GM12878 (cell line): ENCODE data around the gene PHLPP1. TPM values are rescaled to one million over a fixed set of nuclear protein-coding genes. Genes with fewer than 3 reads are reported as not detected.

Source experiments
- ATAC-seq: fragments of 200-7000 bp; cut with Tn5 transposase; 3 replicates; pipeline ENCODE4 v1.9.1; 2020; ENCODE audit warnings: mild to moderate bottlenecking, moderate library complexity
- BruUV-seq: library from RNA; stranded (reverse); fragments of 400-500 nt; replicated peaks from 2 replicates; lab custom pipeline; 2021; lab: Mats Ljungman, UMichigan
- CTCF ChIA-PET: fragments of 300-600 bp; sonication (Branson Sonifier 250); formaldehyde crosslinking; extraction: SDS; loops from one replicate; lab custom pipeline; 2021; ENCODE audit warnings: inconsistent platforms; lab: Yijun Ruan, JAX
- POLR2A ChIA-PET: fragments of 350-600 bp; formaldehyde crosslinking; extraction: SDS; loops from one replicate; lab custom pipeline; 2021; ENCODE audit warnings: inconsistent platforms; lab: Charles Lee
- RAD21 ChIA-PET: fragments of 300-600 bp; sonication (Branson Sonifier 250); formaldehyde crosslinking; loops from one replicate; lab custom pipeline; 2023; ENCODE audit warnings: antibody characterized with exemption; ENCODE audit not compliant: unreplicated experiment; lab: Charles Lee
- SMC1A ChIA-PET: fragments of 300-600 bp; sonication (Branson Sonifier 250); formaldehyde crosslinking; loops from one replicate; lab custom pipeline; 2023; ENCODE audit not compliant: unreplicated experiment, uncharacterized antibody; lab: Charles Lee
- DNase-seq: peaks from one replicate; pipeline ENCODE4 v3.0.0-alpha.2; 2011; ENCODE audit warnings: low read depth, low spot score
- FAIRE-seq: peaks from 3 replicates; lab custom pipeline; 2011; peaks lifted over from hg19 to GRCh38; lab: Jason Lieb, UNC
- H2AFZ ChIP-seq: 2 replicates; pipeline ENCODE4 v1.6.0; 2011; ENCODE audit warnings: low read depth, low read length, control low read depth; ENCODE audit not compliant: control insufficient read depth
- H3K27ac ChIP-seq: 2 replicates; pipeline ENCODE4 v1.5.1; 2011; ENCODE audit warnings: control low read depth; ENCODE audit not compliant: control insufficient read depth, insufficient read depth
- H3K27me3 ChIP-seq, 2 experiments: replicated peaks in 1 of 2; 2 replicates each; pipeline versions ENCODE4 v1.6.0 to v1.6.1; 2011; ENCODE audit warnings: low read length in 1 of 2; ENCODE audit not compliant: control insufficient read depth in 2 of 2, insufficient read depth in 2 of 2
- H3K36me3 ChIP-seq, 2 experiments: 2 replicates each; pipeline ENCODE4 v1.5.1; 2011; ENCODE audit warnings: low read length in 1 of 2; ENCODE audit not compliant: control insufficient read depth in 2 of 2, insufficient read depth in 2 of 2
- H3K4me1 ChIP-seq: 2 replicates; pipeline ENCODE4 v1.6.1; 2011; ENCODE audit warnings: mild to moderate bottlenecking, low read length, moderate library complexity, mixed read lengths; ENCODE audit not compliant: control insufficient read depth, insufficient read depth
- H3K4me2 ChIP-seq: 2 replicates; pipeline ENCODE4 v1.6.0; 2011; ENCODE audit warnings: control low read depth; ENCODE audit not compliant: control insufficient read depth, insufficient read depth
- H3K4me3 ChIP-seq: fragments of 200-600 bp; sonication (generic); 2 replicates; pipeline ENCODE4 v1.5.1; 2016
- H3K79me2 ChIP-seq: 2 replicates; pipeline ENCODE4 v1.6.0; 2011; ENCODE audit warnings: low read length; ENCODE audit not compliant: control insufficient read depth, insufficient read depth
- H3K9ac ChIP-seq: 2 replicates; pipeline ENCODE4 v1.8.0; 2011; ENCODE audit warnings: low read length, control low read depth, mixed read lengths; ENCODE audit not compliant: control insufficient read depth, insufficient read depth
- H3K9me3 ChIP-seq: replicated peaks from 3 replicates; pipeline ENCODE4 v1.5.1; 2011; ENCODE audit warnings: mild to moderate bottlenecking, low read length; ENCODE audit not compliant: control insufficient read depth, insufficient read depth
- H4K20me1 ChIP-seq: 2 replicates; pipeline ENCODE4 v1.6.0; 2011; ENCODE audit not compliant: control insufficient read depth, insufficient read depth
- BCL11A ChIP-seq: IDR thresholded peaks from 2 replicates; pipeline ENCODE4 v1.6.1; 2011; ENCODE audit warnings: low read depth, low read length
- POLR2AphosphoS5 ChIP-seq: IDR thresholded peaks from 2 replicates; pipeline ENCODE4 v1.6.1; 2011; ENCODE audit warnings: mild to moderate bottlenecking, low read length, inconsistent platforms
- YY1 ChIP-seq: IDR thresholded peaks from 2 replicates; pipeline ENCODE4 v1.6.1; 2011; ENCODE audit warnings: low read depth, mild to moderate bottlenecking, low read length
- WGBS: methylation state at CpG from one replicate; pipeline ENCODE4 v1.1.6; 2016; ENCODE audit warnings: low lambda C conversion rate; ENCODE audit not compliant: insufficient replicate concordance, insufficient coverage; ENCODE audit errors: missing lambda C conversion rate; 5-methylcytosine and 5-hydroxymethylcytosine counted together
- in situ Hi-C: fragments of 300-500 bp; cut with MboI; formaldehyde crosslinking; loops from 9 replicates; pipeline ENCODE4 v1.14.3; 2018; ENCODE audit warnings: mixed read lengths
- intact Hi-C: fragments of 100-400 bp; cut with micrococcal nuclease; formaldehyde crosslinking; loops from one replicate; pipeline ENCODE4 v1.14.2; 2022; ENCODE audit not compliant: unreplicated experiment
- polyA plus RNA-seq, 11 experiments: library from polyadenylated mRNA; depleted of rRNA in 4 of 11; unstranded in 6 of 11; stranded (reverse) in 5 of 11; fragments of >200 nt; fragmentation: Nextera tagmentation in 4 of 11; fragmentation: Illumina TruSeq in 1 of 11; extraction: Ambion mirVana in 4 of 11; extraction: Trizol in 1 of 11; gene quantifications; 1 replicate in 1 of 11; 2 replicates in 10 of 11; pipeline versions ENCODE4 v1.2.1 to v1.2.3, GENCODE V29; 2011 to 2016; ENCODE audit warnings: inconsistent platforms in 2 of 11, missing spikeins in 2 of 11, low read depth in 1 of 11
- total RNA-seq, 4 experiments: library from RNA; depleted of rRNA in 3 of 4; stranded (reverse); fragments of >200 nt in 3 of 4; fragmentation: Illumina TruSeq in 1 of 4; extraction: Trizol in 1 of 4; gene quantifications; 2 replicates each; pipeline versions ENCODE4 v1.2.1 to v1.2.3, GENCODE V29; 2013 to 2021

PHLPP1 gene
- total and polyA plus RNA-seq, 10 of the 15 experiments (the other 5 are each of a cell fraction or from before 2014, with no cell fraction given): 0.42 to 7.0 (median 1.9) TPM

DNA sequence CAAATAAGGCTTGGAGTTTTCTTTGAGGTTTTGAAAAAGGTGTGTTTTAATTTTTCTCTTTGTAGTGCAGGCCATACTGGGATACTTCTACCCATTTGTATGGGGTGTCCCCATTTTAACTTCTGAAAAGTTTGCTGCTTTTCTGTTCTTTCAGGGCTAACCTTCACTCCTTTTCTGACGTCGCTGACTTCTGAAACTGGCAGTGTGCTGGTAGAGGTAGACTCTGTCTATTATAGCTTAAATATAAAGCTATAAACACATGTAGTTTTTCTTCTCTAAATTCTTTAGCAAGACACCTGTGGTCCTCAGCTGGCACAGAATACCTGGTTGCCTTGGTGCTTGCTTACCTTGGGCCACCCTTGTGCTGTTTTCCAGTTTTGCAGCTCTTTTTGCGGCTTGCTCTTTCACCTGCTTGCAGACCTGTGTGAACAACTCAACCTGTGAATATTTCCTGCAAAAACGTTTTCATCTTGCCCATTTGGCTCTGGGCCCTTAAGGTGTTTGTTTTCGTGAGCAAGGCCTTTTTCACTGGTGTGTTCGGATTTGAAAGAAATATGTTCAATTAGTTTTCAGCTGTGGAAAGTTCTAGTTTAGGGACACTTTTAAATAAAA lies 42.2 kb downstream of the PHLPP1 start:
- H3K9me3 ChIP-seq: no peaks in the 10 kb centered on the region
- POLR2A ChIA-PET: no interaction called here
- no peak overlapping the region for H3K9ac ChIP-seq
- RAD21 ChIA-PET: interaction anchor here (0.8 kb wide), 1 partner anchor 42 kb away, joined by 3 read pairs; the partner anchor contains the start of gene PHLPP1
- TF ChIP-seq BCL11A (no peak), POLR2AphosphoS5 (no peak)
- H4K20me1 ChIP-seq: no peaks in the 10 kb centered on the region
- no peak overlapping the region for H2AFZ ChIP-seq
- H3K4me1 ChIP-seq: no peaks in the 10 kb centered on the region
- intact Hi-C loops: no loop called here
- no peak overlapping the region for H3K27ac ChIP-seq
- SMC1A ChIA-PET: interaction anchor here (0.6 to 2.2 kb wide), 5 partner anchors 8 to 302 kb away, joined by 3 to 5 read pairs (median 4); no protein-coding TSS in a partner anchor
- H3K27me3 ChIP-seq: no peaks in the 10 kb centered on the region
- H3K36me3 ChIP-seq: no peaks in the 10 kb centered on the region
- CTCF ChIA-PET: interaction anchor here (1.4 to 1.5 kb wide), 2 partner anchors 50 to 120 kb away, joined by 3 to 5 read pairs; no protein-coding TSS in a partner anchor
- in situ Hi-C loops: no loop called here
- no peak overlapping the region for H3K4me2 ChIP-seq
- DNase-seq: no peak
- ATAC-seq: no peak
- H3K4me3 ChIP-seq: no peak overlapping the region
- BruUV-seq: no TSS peak
- no peak for FAIRE-seq
- 77% methylated on average over 6 of the region's 6 CpGs for WGBS
- no peaks in the 10 kb centered on the region; the same call in 1 of the 2 replicates for H3K79me2 ChIP-seq

DNA sequence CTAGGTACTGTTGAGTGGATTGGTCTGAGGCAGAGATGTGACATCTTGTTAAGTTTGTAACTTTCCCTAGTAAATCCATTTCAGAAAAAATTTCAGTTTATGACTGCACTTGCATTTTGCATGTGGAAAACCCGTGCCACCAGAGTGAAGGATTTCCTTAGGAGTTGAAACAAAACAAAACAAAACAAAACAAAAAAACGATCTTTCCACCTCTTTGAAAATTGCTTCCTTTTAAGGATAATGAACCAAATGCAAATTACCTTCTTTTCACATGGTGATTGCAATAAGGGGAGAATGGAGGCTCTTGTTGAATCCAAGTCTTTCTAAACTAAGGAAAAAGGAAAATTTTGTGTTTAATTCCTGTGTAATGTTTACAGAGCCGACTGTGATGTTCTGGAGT lies 43.2 kb downstream of the PHLPP1 start:
- whole genome bisulfite sequencing: 25% methylated on average over 3 of the region's 3 CpGs
- no peak for FAIRE-seq

More for the DNA sequence above, 43.2 kb downstream of the PHLPP1 start:
- Histone ChIP-seq H3K9ac (no peak overlapping the region), H3K27ac (no peak overlapping the region), H3K79me2 (no peaks in the 10 kb centered on the region; the same call in 1 of the 2 replicates), H3K4me1 (peaks cover 4% of the 10 kb centered on the region; the same call in 1 of the 2 replicates), H2AFZ (no peak overlapping the region), H4K20me1 (no peaks in the 10 kb centered on the region), H3K36me3 (no peaks in the 10 kb centered on the region), H3K9me3 (no peaks in the 10 kb centered on the region), H3K4me2 (no peak overlapping the region), H3K27me3 (no peaks in the 10 kb centered on the region)
- DNase-seq (no peak), ATAC-seq (no peak)
- intact Hi-C loops (no loop called here), in situ Hi-C loops (no loop called here)
- ChIA-PET POLR2A (no interaction called here), SMC1A (interaction anchor here (1.3 to 2.2 kb wide), 4 partner anchors 9 to 16 kb away, joined by 3 to 5 read pairs (median 4); no protein-coding TSS in a partner anchor), CTCF (interaction anchor here (0.6 to 1.5 kb wide), 4 partner anchors 14 to 121 kb away, joined by 3 to 5 read pairs (median 3); no protein-coding TSS in a partner anchor), RAD21 (interaction anchor here (0.8 kb wide), 1 partner anchor 43 kb away, joined by 3 read pairs; the partner anchor contains the start of gene PHLPP1)
- no TSS peak for BruUV-seq
- no peak for TF ChIP-seq YY1
- TF ChIP-seq, all 136 proteins: peak for 0
- H3K4me3 ChIP-seq: no peak overlapping the region
